HCT116 (cell line): ENCODE results near the gene RNF146. TPM values are rescaled to one million over a fixed set of nuclear protein-coding genes. Genes with fewer than 3 reads are reported as not detected.

Source experiments
- ATAC-seq: fragments of 200-7000 bp; cut with Tn5 transposase; 2 replicates; pipeline ENCODE4 v1.9.1; 2020; ENCODE audit warnings: mild to moderate bottlenecking, moderate library complexity
- BruUV-seq: library from RNA; stranded (reverse); fragments of 400-500 nt; replicated peaks from 2 replicates; lab custom pipeline; 2021; lab: Mats Ljungman, UMichigan
- CTCF ChIA-PET: fragments of 300-600 bp; sonication (Branson Sonifier 250); formaldehyde crosslinking; loops from one replicate; lab custom pipeline; 2021; ENCODE audit warnings: antibody characterized with exemption; lab: Charles Lee
- POLR2A ChIA-PET: fragments of 300-600, 350-600 bp; sonication (Branson Sonifier 250); formaldehyde crosslinking; loops from one replicate; lab custom pipeline; 2021; ENCODE audit warnings: antibody characterized with exemption; lab: Charles Lee
- RAD21 ChIA-PET, 2 experiments: fragments of 300-600 bp; sonication (Branson Sonifier 250); formaldehyde crosslinking; loops; one replicate each; lab custom pipeline; 2023; ENCODE audit warnings: low total read pairs in 2 of 2; ENCODE audit not compliant: uncharacterized antibody in 2 of 2, unreplicated experiment in 2 of 2, low non-redundant PET in 1 of 2; lab: Charles Lee
- DNase-seq: peaks from one replicate; pipeline ENCODE4 v3.0.0-alpha.2; 2010; ENCODE audit warnings: low read depth, low spot score
- H2AFZ ChIP-seq: fragments of 200-600 bp; shearing (Covaris generic), sonication (generic); 2 replicates; pipeline ENCODE4 v1.6.1; 2017; ENCODE audit warnings: low read depth, mixed run types, mixed read lengths, antibody characterized with exemption, low read length; ENCODE audit not compliant: poor library complexity, severe bottlenecking
- H3K27ac ChIP-seq: 2 replicates; pipeline ENCODE4 v1.5.1; 2012; ENCODE audit warnings: low read depth, low read length
- H3K27me3 ChIP-seq: fragments of 200-600 bp; sonication (generic); 2 replicates; pipeline ENCODE4 v1.6.1; 2016; ENCODE audit warnings: mixed run types, low read length, mixed read lengths; ENCODE audit not compliant: insufficient read depth
- H3K36me3 ChIP-seq, 2 experiments: fragments of 200-500 bp in 1 of 2; fragments of 200-600 bp in 1 of 2; sonication (Bioruptor generic) in 1 of 2; sonication (generic) in 1 of 2; 2 replicates each; pipeline versions ENCODE4 v1.5.1 to v1.6.1; 2014 to 2016; ENCODE audit warnings: low read length in 2 of 2, inconsistent platforms in 1 of 2, mixed read lengths in 1 of 2, mixed run types in 1 of 2; ENCODE audit not compliant: insufficient read depth in 2 of 2, control insufficient read depth in 1 of 2
- H3K4me1 ChIP-seq, 2 experiments: fragments of 200-600 bp in 1 of 2; sonication (generic) in 1 of 2; 2 replicates each; pipeline versions ENCODE4 v1.5.1 to v1.6.1; 2012 to 2017; ENCODE audit warnings: low read length in 2 of 2, inconsistent platforms in 1 of 2, mild to moderate bottlenecking in 1 of 2, mixed read lengths in 1 of 2, mixed run types in 1 of 2, moderate library complexity in 1 of 2; ENCODE audit not compliant: insufficient read depth in 2 of 2, control insufficient read depth in 1 of 2
- H3K4me2 ChIP-seq: fragments of 200-600 bp; sonication (generic); 2 replicates; pipeline ENCODE4 v1.6.1; 2017; ENCODE audit warnings: mixed run types, low read length, mixed read lengths
- H3K4me3 ChIP-seq, 2 experiments: fragments of 200-600 bp in 1 of 2; sonication (generic) in 1 of 2; replicated peaks in 1 of 2; 2 replicates each; pipeline ENCODE4 v1.5.1; 2011 to 2016; ENCODE audit warnings: low read length in 2 of 2, control low read depth in 1 of 2, low read depth in 1 of 2, mild to moderate bottlenecking in 1 of 2, mixed read lengths in 1 of 2, mixed run types in 1 of 2
- H3K79me2 ChIP-seq: fragments of 200-600 bp; sonication (generic); 2 replicates; pipeline ENCODE4 v1.6.1; 2017; ENCODE audit warnings: mild to moderate bottlenecking, mixed run types, low read length, moderate library complexity, mixed read lengths; ENCODE audit not compliant: insufficient read depth
- H3K9ac ChIP-seq: fragments of 200-600 bp; sonication (generic); 2 replicates; pipeline ENCODE4 v1.6.1; 2016; ENCODE audit warnings: low read length, mixed read lengths
- H3K9me2 ChIP-seq: fragments of 200-600 bp; sonication (generic), shearing (Covaris generic); 2 replicates; pipeline ENCODE4 v1.6.1; 2017; ENCODE audit warnings: mixed run types, mild to moderate bottlenecking, moderate library complexity; ENCODE audit not compliant: insufficient read depth
- H3K9me3 ChIP-seq, 2 experiments: fragments of 200-500 bp in 1 of 2; fragments of 200-600 bp in 1 of 2; sonication (Bioruptor generic) in 1 of 2; sonication (generic) in 1 of 2; 2 replicates each; pipeline ENCODE4 v1.6.1; 2014 to 2017; ENCODE audit warnings: low read length in 2 of 2, mixed read lengths in 2 of 2, inconsistent platforms in 1 of 2, low read depth in 1 of 2, mild to moderate bottlenecking in 1 of 2, mixed run types in 1 of 2, moderate library complexity in 1 of 2; ENCODE audit not compliant: control insufficient read depth in 1 of 2, insufficient read depth in 1 of 2
- H4K20me1 ChIP-seq: fragments of 200-600 bp; sonication (generic), shearing (Covaris generic); 2 replicates; pipeline ENCODE4 v1.6.1; 2017; ENCODE audit warnings: mixed run types, mild to moderate bottlenecking, moderate library complexity; ENCODE audit not compliant: insufficient read depth
- CBX3 ChIP-seq: IDR thresholded peaks from 2 replicates; pipeline ENCODE4 v1.6.1; 2012; ENCODE audit warnings: low read depth
- CEBPB ChIP-seq: IDR thresholded peaks from 2 replicates; pipeline ENCODE4 v1.6.1; 2012; ENCODE audit warnings: low read depth
- EGR1 ChIP-seq: IDR thresholded peaks from 2 replicates; pipeline ENCODE4 v1.6.1; 2012; ENCODE audit warnings: low read depth
- EZH2phosphoT487 ChIP-seq: fragments of 200-600 bp; IDR thresholded peaks from 2 replicates; pipeline ENCODE4 v1.6.1; 2018; ENCODE audit warnings: antibody characterized with exemption, borderline replicate concordance
- RAD21 ChIP-seq: IDR thresholded peaks from 2 replicates; pipeline ENCODE4 v1.6.1; 2012; ENCODE audit warnings: low read depth, mild to moderate bottlenecking
- SIN3A ChIP-seq: IDR thresholded peaks from 2 replicates; pipeline ENCODE4 v1.6.1; 2012; ENCODE audit warnings: low read depth
- SRF ChIP-seq: IDR thresholded peaks from 2 replicates; pipeline ENCODE4 v1.6.1; 2012; ENCODE audit warnings: low read depth
- ZFX ChIP-seq: fragments of 450-650 bp; IDR thresholded peaks from 2 replicates; pipeline ENCODE4 v1.6.1; 2017
- intact Hi-C: fragments of 100-400 bp; cut with micrococcal nuclease; formaldehyde crosslinking; loops from 2 replicates; pipeline ENCODE4 v1.10.0; 2022
- total RNA-seq: library from RNA; stranded (reverse); gene quantifications from one replicate; pipeline ENCODE4 v1.2.1, GENCODE V29; 2021; ENCODE audit not compliant: unreplicated experiment
- TF ChIP-seq, protein P1 (sequence below): IDR thresholded peaks from 2 replicates; pipeline ENCODE4 v1.6.1; 2011; ENCODE audit warnings: mild to moderate bottlenecking, low read length, moderate library complexity; ENCODE audit not compliant: insufficient replicate concordance; ENCODE audit errors: extremely low read depth
- TF ChIP-seq, protein P2 (sequence below): IDR thresholded peaks from 2 replicates; pipeline ENCODE4 v1.6.1; 2012
- TF ChIP-seq, protein P3 (sequence below): IDR thresholded peaks from 2 replicates; pipeline ENCODE4 v1.6.1; 2012; ENCODE audit warnings: low read depth

Gene RNF146
- total RNA-seq, 1 experiment from 2014 or later = 17.6 TPM

DNA sequence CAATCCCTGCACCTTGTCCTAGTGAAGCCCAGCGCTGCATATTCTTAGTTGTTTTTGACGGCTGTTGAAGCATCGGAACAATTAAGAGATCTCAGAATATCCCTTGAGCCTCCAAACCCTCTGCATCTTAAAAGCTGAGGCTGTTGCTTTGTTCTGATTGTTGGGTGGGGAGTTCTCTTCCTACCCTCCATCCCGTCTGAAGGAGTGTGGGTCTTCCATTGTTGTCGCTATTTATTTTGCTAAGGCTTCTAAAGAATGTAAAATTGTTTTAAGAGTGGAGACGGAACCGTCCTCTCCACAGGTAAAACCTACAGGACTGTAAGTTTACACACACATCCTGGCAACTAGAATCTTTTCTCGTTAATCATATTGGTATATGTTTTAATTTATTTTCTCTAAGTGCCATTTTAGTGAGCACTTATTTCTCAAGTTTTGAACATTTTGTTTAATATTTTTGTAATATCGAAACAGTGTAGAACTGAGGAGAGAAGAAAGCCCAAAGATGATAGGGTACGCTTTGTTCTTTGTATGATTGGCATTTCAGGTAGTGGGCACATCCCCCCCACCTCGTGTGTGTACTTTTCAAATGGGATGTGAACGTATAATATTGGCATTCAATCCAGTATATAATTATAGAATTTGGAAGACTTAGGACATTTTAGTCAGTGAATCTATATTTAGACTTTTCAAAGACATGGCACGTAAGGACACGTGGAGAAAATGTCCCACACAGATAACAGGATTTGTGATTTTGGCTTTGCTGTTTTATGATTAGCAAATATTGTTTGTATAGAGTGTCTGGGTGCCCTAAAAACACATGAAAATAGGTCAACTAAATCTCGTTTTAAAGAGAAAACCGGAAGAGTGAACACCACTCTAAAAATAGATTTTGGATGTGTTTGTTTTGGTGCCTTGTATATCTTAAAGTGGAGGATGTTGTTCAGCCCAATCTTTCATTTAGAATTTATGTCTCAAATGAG is 1.3 kb downstream of the RNF146 start:
- DNase-seq (no peak), ATAC-seq (no peak)
- CTCF ChIA-PET = interaction anchor here (1.7 to 1.8 kb wide), 2 partner anchors 16 to 268 kb away, joined by 3 to 6 read pairs; no protein-coding TSS in a partner anchor
- Histone ChIP-seq H3K36me3 (no peaks in the 10 kb centered on the region), H3K4me3 (peak overlapping the region; percentile 75 to 76), H3K79me2 (peaks cover 56% of the 10 kb centered on the region), H3K27me3 (no peaks in the 10 kb centered on the region), H3K9me3 (no peaks in the 10 kb centered on the region), H3K9ac (peak overlapping the region; percentile 80), H3K4me1 (peaks cover 3 to 13% of the 10 kb centered on the region in 2 experiments; a peak in 3 of 4 replicates), H3K4me2 (peak overlapping the region; percentile 96), H4K20me1 (no peaks in the 10 kb centered on the region), H3K9me2 (no peaks in the 10 kb centered on the region), H2AFZ (no peak overlapping the region), H3K27ac (peak overlapping the region; percentile 90)
- RAD21 ChIA-PET = no interaction called here
- BruUV-seq = TSS peak; percentile 45
- intact Hi-C loops = no loop called here
- POLR2A ChIA-PET = interaction anchor here (0.7 to 1.0 kb wide), 2 partner anchors 12 to 22 kb away, joined by 3 read pairs; no protein-coding TSS in a partner anchor
- TF ChIP-seq ZFX = no peak
- TF ChIP-seq CEBPB = no peak
- TF ChIP-seq SIN3A = 0 out of 2 replicates have a peak, but pooled peaks have one; percentile 16

DNA sequence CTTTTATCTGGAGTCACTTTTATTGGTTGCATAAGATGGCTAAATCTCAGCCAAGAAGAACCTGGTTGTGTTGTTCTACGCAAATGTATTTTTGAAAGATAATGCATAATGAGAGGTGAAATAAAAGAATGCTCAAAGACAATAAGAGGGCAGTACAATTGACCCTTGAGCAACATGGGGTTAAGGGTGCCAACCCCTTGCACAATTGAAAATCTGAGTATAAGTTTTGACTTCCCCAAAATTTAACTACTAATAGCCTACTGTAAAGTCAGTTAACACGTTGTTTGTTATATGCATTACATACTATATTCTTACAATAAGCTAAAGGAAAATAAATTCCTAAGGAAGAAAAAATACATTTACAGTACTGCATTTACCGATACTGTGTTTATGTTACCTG is 5.9 kb downstream of the RNF146 start:
- intact Hi-C loops = no loop called here
- RAD21 ChIA-PET = no interaction called here
- Histone ChIP-seq H3K27me3 (no peaks in the 10 kb centered on the region), H3K27ac (no peak overlapping the region), H4K20me1 (0 out of 2 replicates have a peak, but pooled peaks cover 3% of the 10 kb centered on the region), H3K9me3 (no peaks in the 10 kb centered on the region)
- TF ChIP-seq RAD21 (no peak), CBX3 (no peak), EZH2phosphoT487 (no peak), SRF (no peak), EGR1 (no peak)
- TF ChIP-seq, protein P1, sequence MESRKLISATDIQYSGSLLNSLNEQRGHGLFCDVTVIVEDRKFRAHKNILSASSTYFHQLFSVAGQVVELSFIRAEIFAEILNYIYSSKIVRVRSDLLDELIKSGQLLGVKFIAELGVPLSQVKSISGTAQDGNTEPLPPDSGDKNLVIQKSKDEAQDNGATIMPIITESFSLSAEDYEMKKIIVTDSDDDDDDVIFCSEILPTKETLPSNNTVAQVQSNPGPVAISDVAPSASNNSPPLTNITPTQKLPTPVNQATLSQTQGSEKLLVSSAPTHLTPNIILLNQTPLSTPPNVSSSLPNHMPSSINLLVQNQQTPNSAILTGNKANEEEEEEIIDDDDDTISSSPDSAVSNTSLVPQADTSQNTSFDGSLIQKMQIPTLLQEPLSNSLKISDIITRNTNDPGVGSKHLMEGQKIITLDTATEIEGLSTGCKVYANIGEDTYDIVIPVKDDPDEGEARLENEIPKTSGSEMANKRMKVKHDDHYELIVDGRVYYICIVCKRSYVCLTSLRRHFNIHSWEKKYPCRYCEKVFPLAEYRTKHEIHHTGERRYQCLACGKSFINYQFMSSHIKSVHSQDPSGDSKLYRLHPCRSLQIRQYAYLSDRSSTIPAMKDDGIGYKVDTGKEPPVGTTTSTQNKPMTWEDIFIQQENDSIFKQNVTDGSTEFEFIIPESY = no peak
- TF ChIP-seq, protein P2, sequence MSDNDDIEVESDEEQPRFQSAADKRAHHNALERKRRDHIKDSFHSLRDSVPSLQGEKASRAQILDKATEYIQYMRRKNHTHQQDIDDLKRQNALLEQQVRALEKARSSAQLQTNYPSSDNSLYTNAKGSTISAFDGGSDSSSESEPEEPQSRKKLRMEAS = no peak
- TF ChIP-seq, protein P3, sequence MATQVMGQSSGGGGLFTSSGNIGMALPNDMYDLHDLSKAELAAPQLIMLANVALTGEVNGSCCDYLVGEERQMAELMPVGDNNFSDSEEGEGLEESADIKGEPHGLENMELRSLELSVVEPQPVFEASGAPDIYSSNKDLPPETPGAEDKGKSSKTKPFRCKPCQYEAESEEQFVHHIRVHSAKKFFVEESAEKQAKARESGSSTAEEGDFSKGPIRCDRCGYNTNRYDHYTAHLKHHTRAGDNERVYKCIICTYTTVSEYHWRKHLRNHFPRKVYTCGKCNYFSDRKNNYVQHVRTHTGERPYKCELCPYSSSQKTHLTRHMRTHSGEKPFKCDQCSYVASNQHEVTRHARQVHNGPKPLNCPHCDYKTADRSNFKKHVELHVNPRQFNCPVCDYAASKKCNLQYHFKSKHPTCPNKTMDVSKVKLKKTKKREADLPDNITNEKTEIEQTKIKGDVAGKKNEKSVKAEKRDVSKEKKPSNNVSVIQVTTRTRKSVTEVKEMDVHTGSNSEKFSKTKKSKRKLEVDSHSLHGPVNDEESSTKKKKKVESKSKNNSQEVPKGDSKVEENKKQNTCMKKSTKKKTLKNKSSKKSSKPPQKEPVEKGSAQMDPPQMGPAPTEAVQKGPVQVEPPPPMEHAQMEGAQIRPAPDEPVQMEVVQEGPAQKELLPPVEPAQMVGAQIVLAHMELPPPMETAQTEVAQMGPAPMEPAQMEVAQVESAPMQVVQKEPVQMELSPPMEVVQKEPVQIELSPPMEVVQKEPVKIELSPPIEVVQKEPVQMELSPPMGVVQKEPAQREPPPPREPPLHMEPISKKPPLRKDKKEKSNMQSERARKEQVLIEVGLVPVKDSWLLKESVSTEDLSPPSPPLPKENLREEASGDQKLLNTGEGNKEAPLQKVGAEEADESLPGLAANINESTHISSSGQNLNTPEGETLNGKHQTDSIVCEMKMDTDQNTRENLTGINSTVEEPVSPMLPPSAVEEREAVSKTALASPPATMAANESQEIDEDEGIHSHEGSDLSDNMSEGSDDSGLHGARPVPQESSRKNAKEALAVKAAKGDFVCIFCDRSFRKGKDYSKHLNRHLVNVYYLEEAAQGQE = no peak
- TF ChIP-seq, all 23 proteins: peak for 0
- Histone ChIP-seq H3K36me3 (no peaks in the 10 kb centered on the region), H3K4me2 (no peak overlapping the region), H3K4me1 (peaks cover 0 to 8% of the 10 kb centered on the region in 2 experiments; a peak in 2 of 4 replicates), H3K9ac (no peak overlapping the region), H3K9me2 (no peaks in the 10 kb centered on the region), H2AFZ (no peak overlapping the region), H3K79me2 (peaks cover 69% of the 10 kb centered on the region), H3K4me3 (no peak overlapping the region)
- no TSS peak for BruUV-seq
- ATAC-seq (no peak), DNase-seq (no peak)
- POLR2A ChIA-PET = no interaction called here
- CTCF ChIA-PET = no interaction called here
